Measurements from ENCODE around the gene NUDT3.

NUDT3 gene

GRCh38 chr6:34277763-34278112, 114.7 kb downstream of the NUDT3 start:
- no peaks in the 10 kb centered on the region for H4K20me1 ChIP-seq (ENCODE audit: insufficient read depth, low read length)
- H2AFZ ChIP-seq (ENCODE audit: low read length), result no peak overlapping the region
- H3K9ac ChIP-seq (ENCODE audit: low read length), result no peak overlapping the region
- H3K36me3 ChIP-seq (replicated peaks; ENCODE audit: insufficient read depth, low read length), result no peaks in the 10 kb centered on the region
- no peak overlapping the region for H3K27ac ChIP-seq (ENCODE audit: low read length)
- TF ChIP-seq EZH2 (optimal IDR thresholded peaks at IDR 0.05; ENCODE audit: low read depth, low read length), result no peak
- TF ChIP-seq EZH2phosphoT487 (IDR thresholded peaks at IDR 0.05; ENCODE audit: low read length), result no peak
- TF ChIP-seq CTCF (IDR thresholded peaks at IDR 0.05; ENCODE audit: low read length), result no peak
- H3K4me1 ChIP-seq (ENCODE audit: low read length), result no peaks in the 10 kb centered on the region
- no peaks in the 10 kb centered on the region for H3K9me3 ChIP-seq (replicated peaks; ENCODE audit: insufficient read depth, low read length)
- no peaks in the 10 kb centered on the region for H3K79me2 ChIP-seq (ENCODE audit: low read length)
- DNase-seq, result no peak
- no peaks in the 10 kb centered on the region for H3K9me2 ChIP-seq (replicated peaks; ENCODE audit: insufficient read depth, low read length)
- no peak overlapping the region for H3K4me3 ChIP-seq (ENCODE audit: low read length)
- no peak overlapping the region for H3K4me2 ChIP-seq (ENCODE audit: low read depth, low read length)
- H3K27me3 ChIP-seq (replicated peaks; ENCODE audit: insufficient read depth, low read length), result no peaks in the 10 kb centered on the region
- H3F3A ChIP-seq (ENCODE audit: insufficient read depth, low read length), result no peaks in the 10 kb centered on the region

GRCh38 chr6:34276881-34277762, 115.3 kb downstream of the NUDT3 start:
- DNase-seq, result no peak
- no peaks in the 10 kb centered on the region for H3K79me2 ChIP-seq (ENCODE audit: low read length)
- H3K9ac ChIP-seq (ENCODE audit: low read length), result no peak overlapping the region
- H3K4me3 ChIP-seq (ENCODE audit: low read length), result no peak overlapping the region
- no peaks in the 10 kb centered on the region for H3K36me3 ChIP-seq (replicated peaks; ENCODE audit: insufficient read depth, low read length)
- TF ChIP-seq CTCF (IDR thresholded peaks at IDR 0.05; ENCODE audit: low read length) (no peak), EZH2phosphoT487 (IDR thresholded peaks at IDR 0.05; ENCODE audit: low read length) (no peak), EZH2 (optimal IDR thresholded peaks at IDR 0.05; ENCODE audit: low read depth, low read length) (no peak)
- H3K27me3 ChIP-seq (replicated peaks; ENCODE audit: insufficient read depth, low read length), result no peaks in the 10 kb centered on the region
- H3K4me2 ChIP-seq (ENCODE audit: low read depth, low read length), result no peak overlapping the region
- no peaks in the 10 kb centered on the region for H3K4me1 ChIP-seq (ENCODE audit: low read length)
- no peak overlapping the region for H2AFZ ChIP-seq (ENCODE audit: low read length)
- no peaks in the 10 kb centered on the region for H4K20me1 ChIP-seq (ENCODE audit: insufficient read depth, low read length)
- H3K9me3 ChIP-seq (replicated peaks; ENCODE audit: insufficient read depth, low read length), result no peaks in the 10 kb centered on the region
- H3K9me2 ChIP-seq (replicated peaks; ENCODE audit: insufficient read depth, low read length), result no peaks in the 10 kb centered on the region
- H3K27ac ChIP-seq (ENCODE audit: low read length), result no peak overlapping the region
- no peaks in the 10 kb centered on the region for H3F3A ChIP-seq (ENCODE audit: insufficient read depth, low read length)

- Histone ChIP-seq H3K4me1 (ENCODE audit: low read length) (no peaks in the 10 kb centered on the region), H4K20me1 (ENCODE audit: insufficient read depth, low read length) (no peaks in the 10 kb centered on the region), H3K9me3 (replicated peaks; ENCODE audit: insufficient read depth, low read length) (no peaks in the 10 kb centered on the region), H3K79me2 (ENCODE audit: low read length) (no peaks in the 10 kb centered on the region), H3K4me2 (ENCODE audit: low read depth, low read length) (no peak overlapping the region), H3K27ac (ENCODE audit: low read length) (no peak overlapping the region), H3K36me3 (replicated peaks; ENCODE audit: insufficient read depth, low read length) (no peaks in the 10 kb centered on the region), H3K9ac (ENCODE audit: low read length) (no peak overlapping the region), H3K27me3 (replicated peaks; ENCODE audit: insufficient read depth, low read length) (no peaks in the 10 kb centered on the region), H3F3A (ENCODE audit: insufficient read depth, low read length) (no peaks in the 10 kb centered on the region), H2AFZ (ENCODE audit: low read length) (no peak overlapping the region), H3K9me2 (replicated peaks; ENCODE audit: insufficient read depth, low read length) (no peaks in the 10 kb centered on the region), H3K4me3 (ENCODE audit: low read length) (no peak overlapping the region)
- no peak for DNase-seq
- TF ChIP-seq EZH2phosphoT487 (IDR thresholded peaks at IDR 0.05; ENCODE audit: low read length) (no peak), CTCF (IDR thresholded peaks at IDR 0.05; ENCODE audit: low read length) (no peak), EZH2 (optimal IDR thresholded peaks at IDR 0.05; ENCODE audit: low read depth, low read length) (no peak)
Measured at GRCh38 chr6:34276191-34276590, 116.3 kb downstream of the NUDT3 start.
